ENCODE measurements around the gene C16orf54. TPM values are rescaled to one million over a fixed set of nuclear protein-coding genes. Genes with fewer than 3 reads are reported as not detected.

The C16orf54 gene
- total and polyA plus RNA-seq, 11 donors: 0.15 to 4.2 (median 0.51) TPM

DNA sequence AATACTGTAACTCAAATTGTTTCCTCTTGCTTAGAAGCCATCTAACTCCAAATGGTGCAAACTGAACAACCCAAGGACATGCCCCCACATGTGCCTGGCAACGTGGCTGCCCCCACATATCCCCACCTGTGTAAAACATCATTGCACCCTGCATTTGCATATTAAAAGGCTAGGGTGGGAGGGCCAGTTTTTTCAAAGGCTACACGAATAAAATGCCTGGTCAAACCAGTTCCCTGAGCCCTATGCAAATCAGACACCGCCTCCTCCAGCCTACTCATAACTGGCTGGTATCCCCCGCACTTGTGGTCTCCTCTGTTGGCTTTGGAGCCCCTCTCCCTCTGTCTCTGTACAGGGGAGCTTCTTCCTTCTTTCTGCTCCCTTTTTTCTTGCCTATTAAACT is 26.7 kb downstream of the C16orf54 start:
- DNase-seq (no peak), ATAC-seq (no peak)
- Histone ChIP-seq H3K36me3 (no peaks in the 10 kb centered on the region), H3K4me1 (no peaks in the 10 kb centered on the region), H3K27ac (no peak overlapping the region), H3K4me3 (no peak overlapping the region), H3K9me3 (no peaks in the 10 kb centered on the region), H3K27me3 (no peaks in the 10 kb centered on the region)
- intact Hi-C loops (cut with DNase I): loop anchor here in 1 of 10 donors (5.0 kb wide), 1 partner anchor 303 kb away; the partner anchor contains the start of gene C16orf92
- WGBS, 4 donors: 31 to 48% (median 41%) methylated on average over 4 of the region's 4 CpGs
- TF ChIP-seq, protein P1, sequence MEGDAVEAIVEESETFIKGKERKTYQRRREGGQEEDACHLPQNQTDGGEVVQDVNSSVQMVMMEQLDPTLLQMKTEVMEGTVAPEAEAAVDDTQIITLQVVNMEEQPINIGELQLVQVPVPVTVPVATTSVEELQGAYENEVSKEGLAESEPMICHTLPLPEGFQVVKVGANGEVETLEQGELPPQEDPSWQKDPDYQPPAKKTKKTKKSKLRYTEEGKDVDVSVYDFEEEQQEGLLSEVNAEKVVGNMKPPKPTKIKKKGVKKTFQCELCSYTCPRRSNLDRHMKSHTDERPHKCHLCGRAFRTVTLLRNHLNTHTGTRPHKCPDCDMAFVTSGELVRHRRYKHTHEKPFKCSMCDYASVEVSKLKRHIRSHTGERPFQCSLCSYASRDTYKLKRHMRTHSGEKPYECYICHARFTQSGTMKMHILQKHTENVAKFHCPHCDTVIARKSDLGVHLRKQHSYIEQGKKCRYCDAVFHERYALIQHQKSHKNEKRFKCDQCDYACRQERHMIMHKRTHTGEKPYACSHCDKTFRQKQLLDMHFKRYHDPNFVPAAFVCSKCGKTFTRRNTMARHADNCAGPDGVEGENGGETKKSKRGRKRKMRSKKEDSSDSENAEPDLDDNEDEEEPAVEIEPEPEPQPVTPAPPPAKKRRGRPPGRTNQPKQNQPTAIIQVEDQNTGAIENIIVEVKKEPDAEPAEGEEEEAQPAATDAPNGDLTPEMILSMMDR (IDR thresholded peaks at IDR 0.05): no peak
- TF ChIP-seq POLR2A (IDR thresholded peaks at IDR 0.05): no peak

DNA sequence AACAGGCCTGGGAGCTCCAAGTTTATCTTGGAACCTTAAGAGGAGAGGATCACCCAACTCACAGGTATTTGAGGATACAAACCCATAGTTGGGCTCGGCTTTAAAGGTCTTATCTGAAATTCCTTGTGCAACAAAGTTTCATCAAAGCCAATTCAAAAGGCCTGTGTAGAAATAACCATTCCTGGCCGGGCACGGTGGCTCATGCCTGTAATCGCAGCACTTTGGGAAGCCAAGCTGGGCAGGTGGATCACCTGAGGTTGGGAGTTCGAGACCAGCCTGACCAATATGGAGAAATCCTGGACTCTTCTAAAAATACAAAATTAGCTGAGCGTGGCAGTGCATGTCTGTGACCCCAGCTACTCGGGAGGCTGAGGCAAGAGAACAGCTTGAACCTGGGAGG is 28.7 kb downstream of the C16orf54 start:
- DNase-seq: no peak
- H3K9me3 ChIP-seq: no peaks in the 10 kb centered on the region
- 83 to 88% (median 85%) methylated on average over 7 of the region's 7 CpGs for WGBS, 4 donors
- no peak for TF ChIP-seq POLR2A (IDR thresholded peaks at IDR 0.05)
- no peak for ATAC-seq
- H3K27me3 ChIP-seq: no peaks in the 10 kb centered on the region
- H3K36me3 ChIP-seq: no peaks in the 10 kb centered on the region
- H3K4me3 ChIP-seq: no peak overlapping the region
- H3K27ac ChIP-seq: no peak overlapping the region
- intact Hi-C loops (cut with DNase I): loop anchor here in 1 of 10 donors (5.0 kb wide), 1 partner anchor 305 kb away; the partner anchor contains the start of gene C16orf92
- H3K4me1 ChIP-seq: peaks cover 0 to under 1% (median 0%) of the 10 kb centered on the region in 12 donors

DNA sequence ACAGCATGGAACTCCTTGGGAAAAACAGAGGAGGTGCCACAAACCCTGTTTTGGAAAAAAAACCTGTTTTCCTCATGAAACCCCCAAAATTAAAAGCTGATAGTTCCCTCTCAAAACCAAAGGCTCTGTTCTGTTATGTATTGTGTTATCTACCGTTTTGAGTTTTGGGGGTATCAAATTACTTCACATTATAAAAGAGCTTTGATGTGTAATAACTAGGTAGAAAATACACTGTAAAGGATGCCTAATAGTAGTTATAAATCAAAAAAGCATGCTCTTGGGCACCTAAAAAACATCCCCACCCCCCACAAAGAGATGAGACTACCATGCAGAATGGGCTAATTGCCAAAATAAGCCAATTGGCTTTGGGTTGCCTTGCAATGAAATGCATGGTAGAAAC is 30.8 kb downstream of the C16orf54 start:
- H3K4me1 ChIP-seq: peaks cover 0 to 21% (median 0%) of the 10 kb centered on the region in 12 donors
- intact Hi-C loops (cut with DNase I): loop anchor here in 1 of 10 donors (5.0 kb wide), 1 partner anchor 307 kb away; the partner anchor contains the start of gene C16orf92
- ATAC-seq: no peak
- TF ChIP-seq POLR2A (IDR thresholded peaks at IDR 0.05): no peak
- TF ChIP-seq, protein P1 (IDR thresholded peaks at IDR 0.05): no peak
- no peaks in the 10 kb centered on the region for H3K27me3 ChIP-seq
- H3K9me3 ChIP-seq: no peaks in the 10 kb centered on the region
- no peak for DNase-seq
- WGBS, 4 donors: 24 to 47% (median 37%) methylated on average over 1 of the region's 1 CpG
- H3K36me3 ChIP-seq: no peaks in the 10 kb centered on the region
- H3K4me3 ChIP-seq: no peak overlapping the region
- H3K27ac ChIP-seq: no peak overlapping the region

DNA sequence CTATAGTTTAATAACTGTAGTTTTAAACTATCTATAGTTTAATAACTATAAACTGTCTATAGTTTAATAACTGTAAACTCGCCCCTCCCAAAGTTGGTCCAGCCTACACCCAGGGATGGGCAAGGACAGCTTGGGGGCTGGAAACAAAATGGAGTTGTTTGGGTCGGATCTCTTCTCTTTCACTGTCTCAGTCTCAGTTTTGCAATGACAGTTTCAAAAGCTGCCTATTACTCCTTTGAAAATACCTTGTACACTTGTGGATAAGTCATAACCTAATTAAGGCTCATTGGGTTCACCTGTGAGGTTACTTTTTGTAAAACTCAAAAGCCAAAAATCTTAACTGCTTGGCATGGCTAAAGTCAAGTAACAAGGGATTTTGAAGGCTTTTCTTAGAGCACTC is 31.4 kb downstream of the C16orf54 start:
- Histone ChIP-seq H3K4me1 (peaks cover 0 to 21% (median 0%) of the 10 kb centered on the region in 12 donors), H3K36me3 (no peaks in the 10 kb centered on the region), H3K27me3 (no peaks in the 10 kb centered on the region), H3K9me3 (no peaks in the 10 kb centered on the region), H3K27ac (no peak overlapping the region), H3K4me3 (no peak overlapping the region)
- intact Hi-C loops (cut with DNase I): no loop called here
- ATAC-seq (no peak), DNase-seq (no peak)
- 79 to 86% (median 85%) methylated on average over 2 of the region's 2 CpGs for WGBS, 4 donors
- TF ChIP-seq, protein P1 (IDR thresholded peaks at IDR 0.05): no peak
- TF ChIP-seq POLR2A (IDR thresholded peaks at IDR 0.05): no peak

DNA sequence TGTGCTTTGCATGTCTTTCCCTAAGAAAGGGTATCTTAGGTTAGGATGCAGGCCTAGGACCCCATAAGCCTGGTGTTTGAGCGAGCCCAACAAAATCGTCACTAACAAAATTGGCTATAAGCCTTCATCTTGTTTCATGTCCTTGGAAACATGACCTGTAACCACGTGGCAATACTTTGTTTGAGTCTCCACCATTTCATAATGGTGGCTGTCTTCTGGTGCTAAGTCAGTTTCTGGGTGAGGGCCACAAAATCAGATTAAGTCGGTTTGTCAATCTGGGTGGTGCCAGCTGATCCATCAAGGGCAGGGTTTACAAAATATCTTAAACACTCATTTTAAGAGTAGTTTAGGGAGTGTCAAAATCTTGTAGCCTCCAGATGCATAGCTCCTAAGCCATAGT is 33.0 kb downstream of the C16orf54 start:
- TF ChIP-seq, protein P1 (IDR thresholded peaks at IDR 0.05): no peak
- no peak for TF ChIP-seq POLR2A (IDR thresholded peaks at IDR 0.05)
- Histone ChIP-seq H3K4me1 (peaks cover 0 to 21% (median 0%) of the 10 kb centered on the region in 12 donors), H3K27me3 (no peaks in the 10 kb centered on the region), H3K9me3 (no peaks in the 10 kb centered on the region), H3K4me3 (no peak overlapping the region), H3K36me3 (no peaks in the 10 kb centered on the region), H3K27ac (no peak overlapping the region)
- ATAC-seq (no peak), DNase-seq (no peak)
- intact Hi-C loops (cut with DNase I): no loop called here
- 57 to 89% (median 70%) methylated on average over 4 of the region's 4 CpGs for WGBS, 4 donors

Measured in heart left ventricle (tissue), 16 donors.